Muscle of leg (tissue), 11 donors: Measurements from ENCODE around the gene NDUFV3. TPM values are rescaled to one million over a fixed set of nuclear protein-coding genes. Genes with fewer than 3 reads are reported as not detected.
A peak's percentile ranks its signal among the peaks of the same experiment; 100 is the strongest.
"Not testable (repeated sequence)": the region's sequence is repeated elsewhere in the genome, so short reads cannot be mapped to it uniquely, and the experiment has no call there.

Experiments used
- DNase-seq: peaks from one replicate; pipeline ENCODE4 v3.0.0; 2013
- H3K27ac ChIP-seq: one replicate; pipeline ENCODE4 v1.5.1; 2013; ENCODE audit warnings: mild to moderate bottlenecking, low read length, control low read depth
- H3K27me3 ChIP-seq: one replicate; pipeline ENCODE4 v1.6.1; 2013; ENCODE audit warnings: low read length; ENCODE audit not compliant: control insufficient read depth, insufficient read depth
- H3K36me3 ChIP-seq: one replicate; pipeline ENCODE4 v1.6.1; 2013; ENCODE audit warnings: low read length; ENCODE audit not compliant: control insufficient read depth, insufficient read depth
- H3K4me1 ChIP-seq: one replicate; pipeline ENCODE4 v1.6.1; 2013; ENCODE audit warnings: low read length; ENCODE audit not compliant: control insufficient read depth, insufficient read depth
- H3K4me3 ChIP-seq: one replicate; pipeline ENCODE4 v1.5.1; 2013; ENCODE audit warnings: low read length, control low read depth
- H3K9me3 ChIP-seq: replicated peaks from 2 replicates; pipeline ENCODE4 v1.6.1; 2013; ENCODE audit warnings: low read depth, low read length; ENCODE audit not compliant: control insufficient read depth
- WGBS: methylation state at CpG from one replicate; pipeline ENCODE4 v1.1.5; 2013; ENCODE audit warnings: missing lambda C conversion rate; ENCODE audit not compliant: insufficient coverage; 5-methylcytosine and 5-hydroxymethylcytosine counted together
- polyA plus RNA-seq, 8 donors: library from polyadenylated mRNA; unstranded; fragments of 120-200 nt; gene quantifications; one replicate each; pipeline versions ENCODE4 v1.2.1 to v1.2.3, GENCODE V29; 2013; ENCODE audit warnings: inconsistent platforms in 1 of 8, low replicate concordance in 1 of 8; ENCODE audit not compliant: insufficient read length in 8 of 8, insufficient read depth in 1 of 8
- total RNA-seq: library from RNA; stranded (reverse); fragments of 120-200 nt; gene quantifications from one replicate; pipeline ENCODE4 v1.2.4, GENCODE V29; 2013

NDUFV3 gene
- total and polyA plus RNA-seq, 9 donors = 22.8 to 35.5 (median 32.9) TPM

- no peaks in the 10 kb centered on the region for H3K27me3 ChIP-seq
- no peaks in the 10 kb centered on the region for H3K4me1 ChIP-seq
- H3K36me3 ChIP-seq = no peaks in the 10 kb centered on the region
- no peaks in the 10 kb centered on the region for H3K9me3 ChIP-seq
- WGBS = no CpG with 5 or more reads among the region's 6 CpGs
- H3K27ac ChIP-seq = no peak overlapping the region
- no peak overlapping the region for H3K4me3 ChIP-seq
- DNase-seq = no peak
Observed at GRCh38 chr21:42918291-42918690, 25.2 kb downstream of the NDUFV3 start.

GRCh38 chr21:42921927-42922326 lies 28.8 kb downstream of the NDUFV3 start:
- Histone ChIP-seq H3K9me3 (no peaks in the 10 kb centered on the region), H3K27me3 (no peaks in the 10 kb centered on the region), H3K27ac (no peak overlapping the region), H3K4me3 (no peak overlapping the region), H3K36me3 (no peaks in the 10 kb centered on the region), H3K4me1 (peaks cover 8% of the 10 kb centered on the region)
- WGBS = 95% methylated on average over 4 of the region's 4 CpGs
- DNase-seq = no peak

- Histone ChIP-seq H3K36me3 (no peaks in the 10 kb centered on the region), H3K27ac (no peak overlapping the region), H3K4me3 (no peak overlapping the region), H3K9me3 (no peaks in the 10 kb centered on the region), H3K4me1 (peaks cover 8% of the 10 kb centered on the region), H3K27me3 (no peaks in the 10 kb centered on the region)
- WGBS = 91% methylated on average over 12 of the region's 18 CpGs
- DNase-seq = no peak
Observed at GRCh38 chr21:42922918-42923317, 29.8 kb downstream of the NDUFV3 start.

GRCh38 chr21:42923553-42924432 lies 30.7 kb downstream of the NDUFV3 start:
- Histone ChIP-seq H3K4me1 (peaks cover 8% of the 10 kb centered on the region), H3K9me3 (no peaks in the 10 kb centered on the region), H3K4me3 (peak overlapping the region; percentile 14), H3K27ac (no peak overlapping the region), H3K36me3 (no peaks in the 10 kb centered on the region), H3K27me3 (no peaks in the 10 kb centered on the region)
- WGBS = 18% methylated on average over 14 of the region's 18 CpGs
- DNase-seq = peak; percentile 94

- H3K36me3 ChIP-seq = no peaks in the 10 kb centered on the region
- 74% methylated on average over 5 of the region's 6 CpGs for WGBS
- no peak overlapping the region for H3K4me3 ChIP-seq
- no peaks in the 10 kb centered on the region for H3K9me3 ChIP-seq
- no peak overlapping the region for H3K27ac ChIP-seq
- peaks cover 8% of the 10 kb centered on the region for H3K4me1 ChIP-seq
- no peaks in the 10 kb centered on the region for H3K27me3 ChIP-seq
- no peak for DNase-seq
Observed at GRCh38 chr21:42924433-42924751, 31.3 kb downstream of the NDUFV3 start.

- Histone ChIP-seq H3K27ac (no peak within 1 kb of the TSS), H3K4me3 (no peak within 1 kb of the TSS), H3K36me3 (no peaks in the 10 kb centered on the region), H3K4me1 (peaks cover 8% of the 10 kb centered on the region), H3K27me3 (no peaks in the 10 kb centered on the region), H3K9me3 (no peaks in the 10 kb centered on the region)
- DNase-seq = no peak
- WGBS = 90% methylated on average over 15 of the region's 29 CpGs
Observed at GRCh38 chr21:42925114-42925926, 32.2 kb downstream of the NDUFV3 start, which contains the start of gene ERVH48-1. ERVH48-1 (minus strand) TSS chr21:42925630; CDS start chr21:42919006, 6,624 bp downstream.

GRCh38 chr21:42927474-42928200 lies 34.5 kb downstream of the NDUFV3 start:
- not testable (repeated sequence) for H3K9me3 ChIP-seq, H3K4me1 ChIP-seq, H3K4me3 ChIP-seq, H3K36me3 ChIP-seq, H3K27ac ChIP-seq, DNase-seq, H3K27me3 ChIP-seq
- WGBS = 89% methylated on average over 15 of the region's 23 CpGs

GRCh38 chr21:42929969-42930368 lies 36.9 kb downstream of the NDUFV3 start:
- Histone ChIP-seq H3K4me1 (peaks cover 3% of the 10 kb centered on the region), H3K4me3 (no peak overlapping the region), H3K36me3 (no peaks in the 10 kb centered on the region), H3K27me3 (no peaks in the 10 kb centered on the region), H3K27ac (no peak overlapping the region), H3K9me3 (no peaks in the 10 kb centered on the region)
- 71% methylated on average over 3 of the region's 3 CpGs for WGBS
- no peak for DNase-seq

GRCh38 chr21:42931560-42932235 lies 38.6 kb downstream of the NDUFV3 start:
- Histone ChIP-seq H3K27me3 (no peaks in the 10 kb centered on the region), H3K4me1 (peaks cover 3% of the 10 kb centered on the region), H3K27ac (no peak overlapping the region), H3K9me3 (no peaks in the 10 kb centered on the region), H3K4me3 (no peak overlapping the region), H3K36me3 (no peaks in the 10 kb centered on the region)
- 84% methylated on average over 7 of the region's 13 CpGs for WGBS
- DNase-seq = no peak
